HG03280 (cell line): Measurements from ENCODE around the gene NEUROG2.
"Not testable (repeated sequence)": the region's sequence is repeated elsewhere in the genome, so short reads cannot be mapped to it uniquely, and the experiment has no call there.

ENCODE experiments used
- ATAC-seq: cut with Tn5 transposase; IDR thresholded peaks from one replicate; pipeline ENCODE4 v1.9.1; 2021; ENCODE audit warnings: mild to moderate bottlenecking, moderate library complexity; ENCODE audit not compliant: unreplicated experiment

The NEUROG2 gene

GRCh38 chr4:112516066-112516470 lies at the start of gene NEUROG2:
Gene NEUROG2 (minus strand): TSS chr4:112516180. CDS start chr4:112515475, 705 bp downstream.
- no peak for ATAC-seq

- ATAC-seq = no peak
Observed at GRCh38 chr4:112564706-112565270, 48.8 kb upstream of the NEUROG2 start.

GRCh38 chr4:112563431-112564200 lies 47.6 kb upstream of the NEUROG2 start:
- no peak for ATAC-seq

- ATAC-seq = no peak
Observed at GRCh38 chr4:112562254-112562879, 46.4 kb upstream of the NEUROG2 start.

GRCh38 chr4:112560084-112560483 lies 44.1 kb upstream of the NEUROG2 start:
- ATAC-seq = no peak

GRCh38 chr4:112559053-112559452 lies 43.1 kb upstream of the NEUROG2 start:
- ATAC-seq = no peak

- no peak for ATAC-seq
Observed at GRCh38 chr4:112557676-112558411, 41.9 kb upstream of the NEUROG2 start.

- not testable (repeated sequence) for ATAC-seq
Observed at GRCh38 chr4:112554271-112554670, 38.3 kb upstream of the NEUROG2 start.

GRCh38 chr4:112552668-112553067 lies 36.7 kb upstream of the NEUROG2 start:
- ATAC-seq = no peak

GRCh38 chr4:112550728-112551127 lies 34.7 kb upstream of the NEUROG2 start:
- ATAC-seq = no peak

GRCh38 chr4:112546476-112546875 lies 30.5 kb upstream of the NEUROG2 start:
- no peak for ATAC-seq

- ATAC-seq = no peak
Observed at GRCh38 chr4:112545346-112545745, 29.4 kb upstream of the NEUROG2 start.

- no peak for ATAC-seq
Observed at GRCh38 chr4:112540695-112541094, 24.7 kb upstream of the NEUROG2 start.

- no peak for ATAC-seq
Observed at GRCh38 chr4:112536123-112536522, 20.1 kb upstream of the NEUROG2 start.

- no peak for ATAC-seq
Observed at GRCh38 chr4:112532267-112532666, 16.3 kb upstream of the NEUROG2 start.

GRCh38 chr4:112531146-112531545 lies 15.2 kb upstream of the NEUROG2 start:
- no peak for ATAC-seq

- ATAC-seq = no peak
Observed at GRCh38 chr4:112526061-112526460, 10.1 kb upstream of the NEUROG2 start.

- peak; percentile 85 for ATAC-seq
Observed at GRCh38 chr4:112523764-112524505, 8.0 kb upstream of the NEUROG2 start.

GRCh38 chr4:112523008-112523721 lies 7.2 kb upstream of the NEUROG2 start:
- peak; percentile 42 for ATAC-seq

- ATAC-seq = not testable (repeated sequence)
Observed at GRCh38 chr4:112522431-112522830, 6.5 kb upstream of the NEUROG2 start.
